Stimulated activated CD8-positive, alpha-beta memory T cell treated with anti-CD3 and anti-CD28 coated beads, Interleukin-7, amount 100 ng/mL, for 48 hours (primary cell): ENCODE results near the gene KSR1.
A peak's percentile ranks its signal among the peaks of the same experiment; 100 is the strongest.

ENCODE experiments used
- DNase-seq, 2 donors: peaks; one replicate each; pipeline ENCODE4 v3.0.0-alpha.2; 2020; ENCODE audit warnings: low read depth in 1 of 2; ENCODE audit errors: extremely low read depth in 1 of 2

Gene KSR1

GRCh38 chr17:27512511-27513346 is 56.5 kb downstream of the KSR1 start:
- DNase-seq, result no peak

- DNase-seq, result no peak
Measured at GRCh38 chr17:27513849-27514248, 57.6 kb downstream of the KSR1 start.

- no peak for DNase-seq
Measured at GRCh38 chr17:27514595-27515413, 58.6 kb downstream of the KSR1 start.

- DNase-seq, result no peak
Measured at GRCh38 chr17:27518048-27518447, 61.8 kb downstream of the KSR1 start.

GRCh38 chr17:27518545-27519521 is 62.6 kb downstream of the KSR1 start:
- DNase-seq, result no peak

GRCh38 chr17:27519550-27519949 is 63.3 kb downstream of the KSR1 start:
- DNase-seq, result no peak

- no peak for DNase-seq
Measured at GRCh38 chr17:27520491-27521185, 64.4 kb downstream of the KSR1 start.

GRCh38 chr17:27521281-27522027 is 65.2 kb downstream of the KSR1 start:
- no peak for DNase-seq

- no peak for DNase-seq
Measured at GRCh38 chr17:27522028-27522635, 65.9 kb downstream of the KSR1 start.

GRCh38 chr17:27523712-27524111 is 67.5 kb downstream of the KSR1 start:
- no peak for DNase-seq

GRCh38 chr17:27524594-27524993 is 68.3 kb downstream of the KSR1 start:
- no peak for DNase-seq

GRCh38 chr17:27525316-27525715 is 69.1 kb downstream of the KSR1 start:
- no peak for DNase-seq

- DNase-seq, result no peak
Measured at GRCh38 chr17:27525836-27526603, 69.8 kb downstream of the KSR1 start.

GRCh38 chr17:27526604-27527002 is 70.4 kb downstream of the KSR1 start:
- peak in 1 of 2 donors; percentile 39 for DNase-seq

- DNase-seq, result no peak
Measured at GRCh38 chr17:27529230-27529796, 73.1 kb downstream of the KSR1 start.

GRCh38 chr17:27530764-27531391 is 74.6 kb downstream of the KSR1 start:
- DNase-seq, result no peak

- no peak for DNase-seq
Measured at GRCh38 chr17:27531469-27531961, 75.3 kb downstream of the KSR1 start.
